Neutrophil (primary cell): ENCODE data around the gene OR10W1.

Experiments
- H3K27ac ChIP-seq: fragments of 200-600 bp; sonication (generic); 2 replicates; pipeline ENCODE4 v1.5.1; 2016; ENCODE audit warnings: mild to moderate bottlenecking, moderate library complexity
- H3K27me3 ChIP-seq: fragments of 200-600 bp; sonication (generic); 2 replicates; pipeline ENCODE4 v1.6.0; 2016; ENCODE audit warnings: mild to moderate bottlenecking
- H3K36me3 ChIP-seq: fragments of 200-600 bp; sonication (generic); 2 replicates; pipeline ENCODE4 v1.5.1; 2017
- H3K4me1 ChIP-seq, 2 experiments: fragments of 200-600 bp in 1 of 2; sonication (generic) in 1 of 2; 1 replicate in 1 of 2; 2 replicates in 1 of 2; pipeline versions ENCODE4 v1.5.1 to v1.6.1; 2013 to 2016; ENCODE audit warnings: low read depth in 1 of 2, low read length in 1 of 2, mild to moderate bottlenecking in 1 of 2, moderate library complexity in 1 of 2; ENCODE audit not compliant: control insufficient read depth in 1 of 2, insufficient read depth in 1 of 2
- H3K4me3 ChIP-seq, 2 experiments: fragments of 200-600 bp in 1 of 2; sonication (generic) in 1 of 2; 1 replicate in 1 of 2; 2 replicates in 1 of 2; pipeline ENCODE4 v1.5.1; 2013 to 2016; ENCODE audit warnings: low read depth in 1 of 2, low read length in 1 of 2, mild to moderate bottlenecking in 1 of 2, moderate library complexity in 1 of 2
- H3K9me3 ChIP-seq: fragments of 200-600 bp; sonication (generic); 2 replicates; pipeline ENCODE4 v1.5.1; 2016
- CTCF ChIP-seq: fragments of 200-600 bp; sonication (generic); IDR thresholded peaks from 2 replicates; pipeline ENCODE4 v1.5.1; 2016; ENCODE audit warnings: antibody characterized with exemption

OR10W1 gene

GRCh38 chr11:58243954-58244353 is 24.1 kb downstream of the OR10W1 start:
- Histone ChIP-seq H3K27me3 (no peaks in the 10 kb centered on the region), H3K9me3 (no peaks in the 10 kb centered on the region), H3K27ac (no peak overlapping the region), H3K36me3 (no peaks in the 10 kb centered on the region), H3K4me1 (no peaks in the 10 kb centered on the region), H3K4me3 (no peak overlapping the region)
- no peak for TF ChIP-seq CTCF

GRCh38 chr11:58227956-58228615 is 40.0 kb downstream of the OR10W1 start:
- Histone ChIP-seq H3K9me3 (no peaks in the 10 kb centered on the region), H3K27ac (no peak overlapping the region), H3K4me3 (no peak overlapping the region), H3K4me1 (no peaks in the 10 kb centered on the region), H3K36me3 (no peaks in the 10 kb centered on the region), H3K27me3 (no peaks in the 10 kb centered on the region)
- no peak for TF ChIP-seq CTCF

GRCh38 chr11:58222721-58223120 is 45.3 kb downstream of the OR10W1 start:
- no peaks in the 10 kb centered on the region for H3K27me3 ChIP-seq
- H3K4me3 ChIP-seq = no peak overlapping the region
- H3K36me3 ChIP-seq = no peaks in the 10 kb centered on the region
- H3K27ac ChIP-seq = no peak overlapping the region
- H3K4me1 ChIP-seq = no peaks in the 10 kb centered on the region
- no peak for TF ChIP-seq CTCF
- no peaks in the 10 kb centered on the region for H3K9me3 ChIP-seq
